IMR-90 (cell line): Measurements from ENCODE around the gene ST6GALNAC3. TPM values are rescaled to one million over a fixed set of nuclear protein-coding genes. Genes with fewer than 3 reads are reported as not detected.

Source experiments
- ATAC-seq: fragments of 200-7000 bp; cut with Tn5 transposase; 2 replicates; pipeline ENCODE4 v1.9.1; 2020; ENCODE audit warnings: low read depth, mild to moderate bottlenecking, moderate library complexity
- BruUV-seq: library from RNA; stranded (reverse); fragments of 400-500 nt; replicated peaks from 2 replicates; lab custom pipeline; 2021; lab: Mats Ljungman, UMichigan
- CTCF ChIA-PET: fragments of 300-600 bp; formaldehyde crosslinking; extraction: SDS; loops from one replicate; lab custom pipeline; 2021; ENCODE audit warnings: antibody characterized with exemption; lab: Yijun Ruan, JAX
- POLR2A ChIA-PET: fragments of 300-600 bp; sonication (Branson Sonifier 250); formaldehyde crosslinking; loops from one replicate; lab custom pipeline; 2022; ENCODE audit warnings: antibody characterized with exemption; ENCODE audit not compliant: unreplicated experiment; lab: Charles Lee
- DNase-seq: peaks from one replicate; pipeline ENCODE4 v3.0.0; 2013
- H2AFZ ChIP-seq: replicated peaks from 2 replicates; pipeline ENCODE3; 2013; ENCODE audit warnings: low read length, mild to moderate bottlenecking; ENCODE audit not compliant: poor library complexity
- H2AK5ac ChIP-seq: 2 replicates; pipeline ENCODE4 v1.6.1; 2013; ENCODE audit warnings: low read depth, low read length, inconsistent platforms
- H2AK9ac ChIP-seq: replicated peaks from 2 replicates; pipeline ENCODE3; 2013; ENCODE audit warnings: mild to moderate bottlenecking, low read depth, low read length, moderate library complexity; ENCODE audit not compliant: poor library complexity
- H2BK120ac ChIP-seq: 2 replicates; pipeline ENCODE4 v1.6.1; 2013; ENCODE audit warnings: low read depth, low read length, inconsistent platforms
- H2BK15ac ChIP-seq: 3 replicates; pipeline ENCODE4 v1.6.1; 2013; ENCODE audit warnings: low read depth, low read length, inconsistent platforms
- H2BK20ac ChIP-seq: 2 replicates; pipeline ENCODE4 v1.6.1; 2013; ENCODE audit warnings: low read depth, mild to moderate bottlenecking, inconsistent platforms, low read length, moderate library complexity
- H2BK5ac ChIP-seq: 2 replicates; pipeline ENCODE4 v1.6.1; 2013; ENCODE audit warnings: mild to moderate bottlenecking, low read depth, low read length, inconsistent platforms; ENCODE audit not compliant: poor library complexity, severe bottlenecking
- H3K14ac ChIP-seq: replicated peaks from 2 replicates; pipeline ENCODE4 v1.6.1; 2013; ENCODE audit warnings: low read depth, low read length, inconsistent platforms
- H3K18ac ChIP-seq: 2 replicates; pipeline ENCODE4 v1.6.1; 2013; ENCODE audit warnings: low read depth, low read length, control low read depth
- H3K23ac ChIP-seq: 2 replicates; pipeline ENCODE4 v1.6.1; 2013; ENCODE audit warnings: low read depth, low read length, inconsistent platforms
- H3K27ac ChIP-seq: 2 replicates; pipeline ENCODE4 v1.5.1; 2013; ENCODE audit warnings: mild to moderate bottlenecking, control low read depth, low read length; ENCODE audit not compliant: insufficient read depth
- H3K27me3 ChIP-seq: 2 replicates; pipeline ENCODE4 v1.6.1; 2013; ENCODE audit warnings: low read length; ENCODE audit not compliant: control insufficient read depth, insufficient read depth
- H3K36me3 ChIP-seq: 2 replicates; pipeline ENCODE4 v1.6.1; 2013; ENCODE audit warnings: low read length, mixed read lengths; ENCODE audit not compliant: control insufficient read depth, insufficient read depth
- H3K4ac ChIP-seq: 2 replicates; pipeline ENCODE4 v1.6.1; 2013; ENCODE audit warnings: low read depth, low read length, inconsistent platforms
- H3K4me1 ChIP-seq: 2 replicates; pipeline ENCODE4 v1.6.1; 2013; ENCODE audit warnings: low read length, mixed read lengths; ENCODE audit not compliant: control insufficient read depth, insufficient read depth
- H3K4me2 ChIP-seq: 2 replicates; pipeline ENCODE4 v1.6.1; 2013; ENCODE audit warnings: low read depth, mild to moderate bottlenecking, control low read depth, low read length, moderate library complexity
- H3K4me3 ChIP-seq: 2 replicates; pipeline ENCODE4 v1.5.1; 2013; ENCODE audit warnings: low read depth, mild to moderate bottlenecking, control low read depth, low read length, moderate library complexity; ENCODE audit not compliant: insufficient read depth
- H3K56ac ChIP-seq: 2 replicates; pipeline ENCODE4 v1.6.1; 2013; ENCODE audit warnings: low read length, inconsistent platforms; ENCODE audit not compliant: insufficient read depth; ENCODE audit errors: extremely low read depth
- H3K79me1 ChIP-seq, 2 experiments: 2 replicates each; pipeline ENCODE4 v1.6.1; 2013; ENCODE audit warnings: low read length in 2 of 2, inconsistent platforms in 1 of 2, low read depth in 1 of 2
- H3K9ac ChIP-seq: 2 replicates; pipeline ENCODE4 v1.6.1; 2013; ENCODE audit warnings: low read depth, low read length, control low read depth
- H3K9me1 ChIP-seq: 2 replicates; pipeline ENCODE4 v1.6.1; 2013; ENCODE audit warnings: low read length, inconsistent platforms; ENCODE audit not compliant: insufficient read depth
- H3K9me3 ChIP-seq: 2 replicates; pipeline ENCODE4 v1.6.1; 2013; ENCODE audit warnings: low read length; ENCODE audit not compliant: control insufficient read depth, insufficient read depth
- H4K20me1 ChIP-seq: 2 replicates; pipeline ENCODE4 v1.6.1; 2013; ENCODE audit warnings: low read length, inconsistent platforms; ENCODE audit not compliant: insufficient read depth
- H4K5ac ChIP-seq: 2 replicates; pipeline ENCODE4 v1.6.1; 2013; ENCODE audit warnings: mild to moderate bottlenecking, low read depth, low read length, control low read depth
- H4K8ac ChIP-seq, 2 experiments: 2 replicates each; pipeline ENCODE4 v1.6.1; 2013; ENCODE audit warnings: low read depth in 2 of 2, low read length in 2 of 2, control low read depth in 1 of 2, inconsistent platforms in 1 of 2
- H4K91ac ChIP-seq: 2 replicates; pipeline ENCODE4 v1.6.1; 2013; ENCODE audit warnings: low read depth, low read length, inconsistent platforms; ENCODE audit not compliant: insufficient read depth
- BHLHE40 ChIP-seq: fragments of 150-350 bp; IDR thresholded peaks from 2 replicates; pipeline ENCODE4 v1.6.1; 2016; ENCODE audit warnings: mild to moderate bottlenecking, low read depth, low read length
- CHD1 ChIP-seq: IDR thresholded peaks from 2 replicates; pipeline ENCODE4 v1.6.1; 2012; ENCODE audit warnings: low read depth, low read length, improper control_type of control experiment
- CTCF ChIP-seq: conservative IDR thresholded peaks from 2 replicates; pipeline ENCODE4 v1.5.1; 2012; ENCODE audit warnings: mild to moderate bottlenecking, low read depth, low read length, improper control_type of control experiment
- ELK1 ChIP-seq: fragments of 150-350 bp; IDR thresholded peaks from 2 replicates; pipeline ENCODE4 v1.6.1; 2016; ENCODE audit warnings: low read depth, mild to moderate bottlenecking, low read length, moderate library complexity, borderline replicate concordance
- FOS ChIP-seq: fragments of 150-350 bp; IDR thresholded peaks from 2 replicates; pipeline ENCODE4 v1.6.1; 2016; ENCODE audit warnings: low read depth, low read length
- MAFK ChIP-seq: IDR thresholded peaks from 2 replicates; pipeline ENCODE4 v1.6.1; 2012; ENCODE audit warnings: low read depth, low read length, improper control_type of control experiment
- MAZ ChIP-seq: IDR thresholded peaks from 2 replicates; pipeline ENCODE4 v1.6.1; 2012; ENCODE audit warnings: low read depth, mild to moderate bottlenecking, low read length, improper control_type of control experiment, moderate library complexity, borderline replicate concordance
- MXI1 ChIP-seq: IDR thresholded peaks from 2 replicates; pipeline ENCODE4 v1.6.1; 2012; ENCODE audit warnings: low read depth, mild to moderate bottlenecking, low read length, moderate library complexity, borderline replicate concordance
- USF2 ChIP-seq: fragments of 150-350 bp; IDR thresholded peaks from 2 replicates; pipeline ENCODE4 v1.6.1; 2017; ENCODE audit warnings: mild to moderate bottlenecking, antibody characterized with exemption, low read length, low read depth
- WGBS, 2 experiments: methylation state at CpG; one replicate each; pipeline versions ENCODE4 v1.1.5 to v1.1.7; 2013; ENCODE audit warnings: missing lambda C conversion rate in 2 of 2; ENCODE audit not compliant: insufficient read length in 1 of 2; ENCODE audit errors: extremely low coverage in 2 of 2; 5-methylcytosine and 5-hydroxymethylcytosine counted together
- dilution Hi-C: fragments of 300-500 bp; cut with HindIII; formaldehyde crosslinking; loops from one replicate; pipeline ENCODE4 v1.14.3; 2018; ENCODE audit warnings: low sequenced_read_pairs; ENCODE audit not compliant: unreplicated experiment
- in situ Hi-C: fragments of 300-500 bp; cut with MboI; formaldehyde crosslinking; loops from 3 replicates; pipeline ENCODE4 v1.14.3; 2019; ENCODE audit warnings: low sequenced_read_pairs, inconsistent platforms, mixed read lengths
- intact Hi-C: fragments of 100-400 bp; cut with micrococcal nuclease; formaldehyde crosslinking; loops from 2 replicates; pipeline ENCODE4 v1.10.0; 2022
- polyA plus RNA-seq, 3 experiments: library from polyadenylated mRNA; depleted of rRNA; stranded (reverse); fragments of >200 nt; gene quantifications; 2 replicates each; pipeline ENCODE4 v1.2.3, GENCODE V29; 2012; ENCODE audit warnings: low replicate concordance in 1 of 3
- total RNA-seq: library from RNA; depleted of rRNA; stranded (reverse); fragments of >200 nt; gene quantifications from 2 replicates; pipeline ENCODE4 v1.2.3, GENCODE V29; 2012

Gene ST6GALNAC3
- total and polyA plus RNA-seq, 2 of the 4 experiments (the other 2 are of a cell fraction) = 0.65 to 1.3 TPM

GRCh38 chr1:76503100-76503499 lies 428.6 kb downstream of the ST6GALNAC3 start:
- Histone ChIP-seq H2BK15ac (no peak overlapping the region), H2AFZ (no peak overlapping the region), H2BK5ac (no peak overlapping the region), H3K4me2 (no peak overlapping the region), H2BK20ac (no peak overlapping the region), H2AK5ac (no peak overlapping the region), H3K9ac (no peak overlapping the region), H3K14ac (no peak overlapping the region), H3K4me1 (no peaks in the 10 kb centered on the region), H2AK9ac (no peak overlapping the region), H4K5ac (no peak overlapping the region), H3K23ac (no peak overlapping the region), H4K91ac (no peak overlapping the region), H3K36me3 (no peaks in the 10 kb centered on the region), H2BK120ac (no peak overlapping the region), H3K56ac (no peak overlapping the region), H3K4me3 (no peak overlapping the region), H4K8ac (no peak overlapping the region), H4K20me1 (no peaks in the 10 kb centered on the region), H3K9me1 (no peaks in the 10 kb centered on the region), H3K9me3 (no peaks in the 10 kb centered on the region), H3K79me1 (no peaks in the 10 kb centered on the region), H3K27me3 (no peaks in the 10 kb centered on the region), H3K27ac (no peak overlapping the region), H3K18ac (no peak overlapping the region), H3K4ac (no peak overlapping the region)
- ChIA-PET POLR2A (no interaction called here), CTCF (no interaction called here)
- no peak for ATAC-seq
- dilution Hi-C loops (no loop called here), intact Hi-C loops (no loop called here), in situ Hi-C loops (no loop called here)
- 80% methylated on average over 1 of the region's 3 CpGs; no CpG with 5 or more reads in 1 of the 2 experiments for WGBS, 2 experiments
- no peak for TF ChIP-seq USF2
- no peak for TF ChIP-seq MAFK
- no peak for TF ChIP-seq ELK1
- no peak for TF ChIP-seq MXI1
- no peak for TF ChIP-seq CHD1
- no peak for TF ChIP-seq FOS
- no peak for TF ChIP-seq CTCF
- no peak for TF ChIP-seq MAZ
- no peak for TF ChIP-seq BHLHE40
- no TSS peak for BruUV-seq
- no peak for DNase-seq
